ENCODE data around the gene PXMP4.

The PXMP4 gene

GRCh38 chr20:33668466-33669155 lies 51.5 kb downstream of the PXMP4 start:
- TF ChIP-seq CTCF (IDR thresholded peaks at IDR 0.05; ENCODE audit: insufficient read depth, low read depth, low read length, missing control alignments): no peak
- DNase-seq (ENCODE audit: low read depth): no peak
- H3K4me3 ChIP-seq (ENCODE audit: low read depth, low read length): no peak overlapping the region

GRCh38 chr20:33667676-33668465 lies 52.2 kb downstream of the PXMP4 start:
- TF ChIP-seq CTCF (IDR thresholded peaks at IDR 0.05; ENCODE audit: insufficient read depth, low read depth, low read length, missing control alignments): peak; percentile 96
- H3K4me3 ChIP-seq (ENCODE audit: low read depth, low read length): peak overlapping the region; percentile 61
- DNase-seq (ENCODE audit: low read depth): peak; percentile 90

- peak; percentile 70 for DNase-seq (ENCODE audit: low read depth)
- TF ChIP-seq CTCF (IDR thresholded peaks at IDR 0.05; ENCODE audit: insufficient read depth, low read depth, low read length, missing control alignments): peak; percentile 5
Observed at GRCh38 chr20:33667245-33667675, 52.9 kb downstream of the PXMP4 start.

GRCh38 chr20:33666293-33667244 lies 53.5 kb downstream of the PXMP4 start, which contains the start of gene ACTL10:
TSS of gene ACTL10 (plus strand) at chr20:33666943. CDS start at chr20:33667498, 555 bp downstream.
- no peak for TF ChIP-seq CTCF (IDR thresholded peaks at IDR 0.05; ENCODE audit: insufficient read depth, low read depth, low read length, missing control alignments)
- H3K4me3 ChIP-seq (ENCODE audit: low read depth, low read length): peak within 1 kb of the TSS; percentile 61

More at GRCh38 chr20:33667245-33667675, 52.9 kb downstream of the PXMP4 start:
- peak overlapping the region; percentile 61 for H3K4me3 ChIP-seq (ENCODE audit: low read depth, low read length)

GRCh38 chr20:33664762-33665144 lies 55.4 kb downstream of the PXMP4 start:
- DNase-seq (ENCODE audit: low read depth): no peak
- no peak overlapping the region for H3K4me3 ChIP-seq (ENCODE audit: low read depth, low read length)
- TF ChIP-seq CTCF (IDR thresholded peaks at IDR 0.05; ENCODE audit: insufficient read depth, low read depth, low read length, missing control alignments): no peak

More at GRCh38 chr20:33666293-33667244, 53.5 kb downstream of the PXMP4 start, which contains the start of gene ACTL10:
- DNase-seq (ENCODE audit: low read depth): peak; percentile 98

- peak; percentile 42 for DNase-seq (ENCODE audit: low read depth)
- TF ChIP-seq CTCF (IDR thresholded peaks at IDR 0.05; ENCODE audit: insufficient read depth, low read depth, low read length, missing control alignments): no peak
Observed at GRCh38 chr20:33664085-33664761, 55.9 kb downstream of the PXMP4 start.

More at GRCh38 chr20:33664085-33664761, 55.9 kb downstream of the PXMP4 start:
- H3K4me3 ChIP-seq (ENCODE audit: low read depth, low read length): peak overlapping the region; percentile 78

Measured in GM12865 (cell line).